ENCODE measurements around the gene CHCHD6.

CHCHD6 gene

DNA sequence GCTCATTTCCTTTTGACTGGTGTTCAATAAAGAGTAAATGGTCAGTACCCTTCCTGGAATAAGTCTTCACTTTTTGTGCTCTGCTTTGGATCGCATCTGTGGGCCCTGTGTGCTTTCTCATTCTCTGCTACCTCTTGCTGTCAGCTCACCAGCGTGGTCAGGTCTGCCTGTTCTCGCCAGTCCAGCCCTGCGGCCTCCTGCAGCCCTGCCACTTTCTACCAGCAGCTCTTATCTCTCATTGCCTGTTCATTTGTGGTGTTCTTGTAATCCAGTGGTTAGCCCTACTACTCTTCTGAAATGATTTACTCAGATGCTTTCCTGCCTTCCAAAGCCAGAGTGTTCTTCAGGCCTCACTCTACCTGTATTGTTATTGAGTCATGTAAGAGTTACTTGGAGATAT is 54.8 kb downstream of the CHCHD6 start:
- no peaks in the 10 kb centered on the region for H3K27me3 ChIP-seq (ENCODE audit: control insufficient read depth in 3 of 3, insufficient read depth in 3 of 3, low read depth in 1 of 3, low read length in 3 of 3)
- no peak overlapping the region for H2BK15ac ChIP-seq (ENCODE audit: low read length)
- H2AK5ac ChIP-seq (ENCODE audit: low read depth, low read length), result no peak overlapping the region
- no peak overlapping the region for H3K4ac ChIP-seq (ENCODE audit: low read length)
- H3K23ac ChIP-seq (ENCODE audit: low read depth, low read length, poor library complexity), result no peak overlapping the region
- no peak overlapping the region for H3K14ac ChIP-seq (ENCODE audit: low read length)
- no peak for DNase-seq (ENCODE audit: low spot score)
- H2BK5ac ChIP-seq (ENCODE audit: low read length), result no peak overlapping the region
- H3K18ac ChIP-seq (ENCODE audit: low read length), result no peak overlapping the region
- H3K4me3 ChIP-seq (ENCODE audit: low read length in 2 of 2), result no peak overlapping the region
- H4K91ac ChIP-seq (ENCODE audit: low read depth, low read length, poor library complexity), result no peak overlapping the region
- H3K27ac ChIP-seq (replicated peaks; ENCODE audit: low read length), result no peak overlapping the region
- whole genome bisulfite sequencing, 2 donors (ENCODE audit: extremely low coverage in 2 of 2, insufficient read length in 2 of 2, insufficient replicate concordance in 1 of 2), result no CpG with 5 or more reads among the region's 4 CpGs
- H3K9ac ChIP-seq (ENCODE audit: low read depth, low read length, poor library complexity), result no peak overlapping the region
- H3K9me3 ChIP-seq (replicated peaks in 1 of 2; ENCODE audit: control insufficient read depth in 2 of 2, insufficient read depth in 1 of 2, low read depth in 1 of 2, low read length in 2 of 2), result peaks cover 0 to 2% of the 10 kb centered on the region in 2 donors
- no peaks in the 10 kb centered on the region for H3K4me1 ChIP-seq (ENCODE audit: control insufficient read depth in 2 of 2, insufficient read depth in 1 of 2, low read depth in 1 of 2, low read length in 2 of 2)
- no peak overlapping the region for H2BK120ac ChIP-seq (ENCODE audit: low read depth, low read length)
- H2BK12ac ChIP-seq (ENCODE audit: low read length), result no peak overlapping the region
- H2AFZ ChIP-seq (ENCODE audit: low read length), result no peak overlapping the region
- no peaks in the 10 kb centered on the region for H3K36me3 ChIP-seq (replicated peaks in 1 of 2; ENCODE audit: control insufficient read depth in 2 of 2, insufficient read depth in 2 of 2, low read length in 2 of 2)
- no peaks in the 10 kb centered on the region for H3K79me1 ChIP-seq (ENCODE audit: low read depth, low read length)
- no peak overlapping the region for H4K8ac ChIP-seq (ENCODE audit: low read depth, low read length)
- H3K4me2 ChIP-seq (ENCODE audit: insufficient read depth, low read length, poor library complexity, severe bottlenecking), result no peak overlapping the region

GRCh38 chr3:126760541-126760940 is 56.5 kb downstream of the CHCHD6 start:
- no peak overlapping the region for H3K9ac ChIP-seq (ENCODE audit: low read depth, low read length, poor library complexity)
- H3K4me1 ChIP-seq (ENCODE audit: control insufficient read depth in 2 of 2, insufficient read depth in 1 of 2, low read depth in 1 of 2, low read length in 2 of 2), result no peaks in the 10 kb centered on the region
- H3K27ac ChIP-seq (replicated peaks; ENCODE audit: low read length), result no peak overlapping the region
- no peaks in the 10 kb centered on the region for H3K27me3 ChIP-seq (ENCODE audit: control insufficient read depth in 3 of 3, insufficient read depth in 3 of 3, low read depth in 1 of 3, low read length in 3 of 3)
- H4K8ac ChIP-seq (ENCODE audit: low read depth, low read length), result no peak overlapping the region
- H2BK15ac ChIP-seq (ENCODE audit: low read length), result no peak overlapping the region
- H4K91ac ChIP-seq (ENCODE audit: low read depth, low read length, poor library complexity), result no peak overlapping the region
- no peak for DNase-seq (ENCODE audit: low spot score)
- H3K4me3 ChIP-seq (ENCODE audit: low read length in 2 of 2), result no peak overlapping the region
- WGBS, 2 donors (ENCODE audit: extremely low coverage in 2 of 2, insufficient read length in 2 of 2, insufficient replicate concordance in 1 of 2), result no CpG with 5 or more reads among the region's 1 CpG
- no peak overlapping the region for H3K4me2 ChIP-seq (ENCODE audit: insufficient read depth, low read length, poor library complexity, severe bottlenecking)
- no peak overlapping the region for H2AFZ ChIP-seq (ENCODE audit: low read length)
- H2BK120ac ChIP-seq (ENCODE audit: low read depth, low read length), result no peak overlapping the region
- no peaks in the 10 kb centered on the region for H3K79me1 ChIP-seq (ENCODE audit: low read depth, low read length)
- no peak overlapping the region for H2BK5ac ChIP-seq (ENCODE audit: low read length)
- H3K23ac ChIP-seq (ENCODE audit: low read depth, low read length, poor library complexity), result no peak overlapping the region
- H2AK5ac ChIP-seq (ENCODE audit: low read depth, low read length), result no peak overlapping the region
- no peak overlapping the region for H3K4ac ChIP-seq (ENCODE audit: low read length)
- no peaks in the 10 kb centered on the region for H3K36me3 ChIP-seq (replicated peaks in 1 of 2; ENCODE audit: control insufficient read depth in 2 of 2, insufficient read depth in 2 of 2, low read length in 2 of 2)
- H2BK12ac ChIP-seq (ENCODE audit: low read length), result no peak overlapping the region
- H3K14ac ChIP-seq (ENCODE audit: low read length), result no peak overlapping the region
- no peak overlapping the region for H3K18ac ChIP-seq (ENCODE audit: low read length)
- H3K9me3 ChIP-seq (replicated peaks in 1 of 2; ENCODE audit: control insufficient read depth in 2 of 2, insufficient read depth in 1 of 2, low read depth in 1 of 2, low read length in 2 of 2), result peaks cover 0 to 2% of the 10 kb centered on the region in 2 donors

GRCh38 chr3:126763035-126763434 is 59.0 kb downstream of the CHCHD6 start:
- Histone ChIP-seq H2BK120ac (ENCODE audit: low read depth, low read length) (no peak overlapping the region), H3K23ac (ENCODE audit: low read depth, low read length, poor library complexity) (no peak overlapping the region), H3K14ac (ENCODE audit: low read length) (no peak overlapping the region), H3K4me1 (ENCODE audit: control insufficient read depth in 2 of 2, insufficient read depth in 1 of 2, low read depth in 1 of 2, low read length in 2 of 2) (no peaks in the 10 kb centered on the region), H3K27me3 (ENCODE audit: control insufficient read depth in 3 of 3, insufficient read depth in 3 of 3, low read depth in 1 of 3, low read length in 3 of 3) (no peaks in the 10 kb centered on the region), H2BK5ac (ENCODE audit: low read length) (no peak overlapping the region), H3K4me2 (ENCODE audit: insufficient read depth, low read length, poor library complexity, severe bottlenecking) (no peak overlapping the region), H3K4ac (ENCODE audit: low read length) (no peak overlapping the region), H4K8ac (ENCODE audit: low read depth, low read length) (no peak overlapping the region), H2BK12ac (ENCODE audit: low read length) (no peak overlapping the region), H3K9me3 (replicated peaks in 1 of 2; ENCODE audit: control insufficient read depth in 2 of 2, insufficient read depth in 1 of 2, low read depth in 1 of 2, low read length in 2 of 2) (peaks cover 2% of the 10 kb centered on the region in 2 donors), H3K4me3 (ENCODE audit: low read length in 2 of 2) (no peak overlapping the region), H3K9ac (ENCODE audit: low read depth, low read length, poor library complexity) (no peak overlapping the region), H4K91ac (ENCODE audit: low read depth, low read length, poor library complexity) (no peak overlapping the region), H3K36me3 (replicated peaks in 1 of 2; ENCODE audit: control insufficient read depth in 2 of 2, insufficient read depth in 2 of 2, low read length in 2 of 2) (peaks cover 2 to 10% of the 10 kb centered on the region in 2 donors), H2AFZ (ENCODE audit: low read length) (no peak overlapping the region), H3K79me1 (ENCODE audit: low read depth, low read length) (no peaks in the 10 kb centered on the region), H3K27ac (replicated peaks; ENCODE audit: low read length) (no peak overlapping the region), H2AK5ac (ENCODE audit: low read depth, low read length) (no peak overlapping the region), H3K18ac (ENCODE audit: low read length) (no peak overlapping the region), H2BK15ac (ENCODE audit: low read length) (no peak overlapping the region)
- DNase-seq (ENCODE audit: low spot score), result no peak

GRCh38 chr3:126765187-126766069 is 61.4 kb downstream of the CHCHD6 start:
- H4K8ac ChIP-seq (ENCODE audit: low read depth, low read length), result no peak overlapping the region
- no peaks in the 10 kb centered on the region for H3K4me1 ChIP-seq (ENCODE audit: control insufficient read depth in 2 of 2, insufficient read depth in 1 of 2, low read depth in 1 of 2, low read length in 2 of 2)
- no peak overlapping the region for H3K18ac ChIP-seq (ENCODE audit: low read length)
- H3K79me1 ChIP-seq (ENCODE audit: low read depth, low read length), result no peaks in the 10 kb centered on the region
- no peak overlapping the region for H2AK5ac ChIP-seq (ENCODE audit: low read depth, low read length)
- no peak overlapping the region for H3K23ac ChIP-seq (ENCODE audit: low read depth, low read length, poor library complexity)
- H4K91ac ChIP-seq (ENCODE audit: low read depth, low read length, poor library complexity), result no peak overlapping the region
- no peak for DNase-seq (ENCODE audit: low spot score)
- no peak overlapping the region for H3K4ac ChIP-seq (ENCODE audit: low read length)
- peaks cover 2 to 11% of the 10 kb centered on the region in 2 donors for H3K9me3 ChIP-seq (replicated peaks in 1 of 2; ENCODE audit: control insufficient read depth in 2 of 2, insufficient read depth in 1 of 2, low read depth in 1 of 2, low read length in 2 of 2)
- peaks cover 2 to 10% of the 10 kb centered on the region in 2 donors for H3K36me3 ChIP-seq (replicated peaks in 1 of 2; ENCODE audit: control insufficient read depth in 2 of 2, insufficient read depth in 2 of 2, low read length in 2 of 2)
- no peak overlapping the region for H3K9ac ChIP-seq (ENCODE audit: low read depth, low read length, poor library complexity)
- H3K27me3 ChIP-seq (ENCODE audit: control insufficient read depth in 3 of 3, insufficient read depth in 3 of 3, low read depth in 1 of 3, low read length in 3 of 3), result no peaks in the 10 kb centered on the region
- WGBS, 2 donors (ENCODE audit: extremely low coverage in 2 of 2, insufficient read length in 2 of 2, insufficient replicate concordance in 1 of 2), result no CpG with 5 or more reads among the region's 17 CpGs
- H3K4me3 ChIP-seq (ENCODE audit: low read length in 2 of 2), result no peak overlapping the region
- H3K14ac ChIP-seq (ENCODE audit: low read length), result no peak overlapping the region
- H2AFZ ChIP-seq (ENCODE audit: low read length), result no peak overlapping the region
- no peak overlapping the region for H2BK5ac ChIP-seq (ENCODE audit: low read length)
- H2BK15ac ChIP-seq (ENCODE audit: low read length), result no peak overlapping the region
- H3K27ac ChIP-seq (replicated peaks; ENCODE audit: low read length), result no peak overlapping the region
- no peak overlapping the region for H3K4me2 ChIP-seq (ENCODE audit: insufficient read depth, low read length, poor library complexity, severe bottlenecking)
- no peak overlapping the region for H2BK120ac ChIP-seq (ENCODE audit: low read depth, low read length)
- H2BK12ac ChIP-seq (ENCODE audit: low read length), result no peak overlapping the region
